ENCODE measurements around the gene SUN3.
A peak's percentile ranks its signal among the peaks of the same experiment; 100 is the strongest.

The SUN3 gene

DNA sequence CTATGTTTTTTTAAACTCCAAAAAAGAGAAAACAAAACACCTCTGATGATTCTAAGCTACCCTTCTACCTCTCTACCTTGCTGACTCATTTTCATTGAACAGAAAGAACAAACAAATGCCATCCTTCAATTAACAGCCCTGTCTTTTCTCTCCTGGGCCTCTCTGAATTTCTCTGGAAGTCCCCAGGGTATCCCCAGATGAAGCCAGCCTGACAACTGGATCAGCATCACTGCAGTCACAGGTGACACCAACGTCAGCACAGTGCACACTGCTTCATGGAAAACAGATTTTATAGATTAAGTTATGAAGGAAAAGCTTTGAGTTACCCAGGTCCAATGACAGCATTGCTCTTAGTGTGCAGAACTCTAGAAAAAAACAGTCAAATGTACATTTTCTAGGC is 55.2 kb downstream of the SUN3 start:
- no peak for DNase-seq

DNA sequence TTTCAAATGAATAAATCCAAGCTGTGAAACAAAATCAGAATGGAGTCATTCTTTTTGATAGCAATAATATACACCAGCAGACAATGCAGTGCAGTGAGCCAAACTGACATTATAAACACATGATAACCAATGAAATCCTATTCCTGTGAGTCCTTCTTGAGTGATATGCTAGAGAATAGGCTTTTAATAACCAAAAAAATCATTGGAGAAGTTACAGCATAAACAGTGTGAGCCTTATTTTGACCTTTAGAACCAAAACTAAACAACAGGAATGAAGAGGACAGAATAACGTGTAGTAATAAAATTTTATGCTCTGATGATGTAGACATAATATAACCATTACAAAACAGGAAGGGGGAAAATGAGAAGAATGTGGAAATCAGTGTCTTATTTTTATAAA is 58.1 kb downstream of the SUN3 start:
- no peak for DNase-seq

DNA sequence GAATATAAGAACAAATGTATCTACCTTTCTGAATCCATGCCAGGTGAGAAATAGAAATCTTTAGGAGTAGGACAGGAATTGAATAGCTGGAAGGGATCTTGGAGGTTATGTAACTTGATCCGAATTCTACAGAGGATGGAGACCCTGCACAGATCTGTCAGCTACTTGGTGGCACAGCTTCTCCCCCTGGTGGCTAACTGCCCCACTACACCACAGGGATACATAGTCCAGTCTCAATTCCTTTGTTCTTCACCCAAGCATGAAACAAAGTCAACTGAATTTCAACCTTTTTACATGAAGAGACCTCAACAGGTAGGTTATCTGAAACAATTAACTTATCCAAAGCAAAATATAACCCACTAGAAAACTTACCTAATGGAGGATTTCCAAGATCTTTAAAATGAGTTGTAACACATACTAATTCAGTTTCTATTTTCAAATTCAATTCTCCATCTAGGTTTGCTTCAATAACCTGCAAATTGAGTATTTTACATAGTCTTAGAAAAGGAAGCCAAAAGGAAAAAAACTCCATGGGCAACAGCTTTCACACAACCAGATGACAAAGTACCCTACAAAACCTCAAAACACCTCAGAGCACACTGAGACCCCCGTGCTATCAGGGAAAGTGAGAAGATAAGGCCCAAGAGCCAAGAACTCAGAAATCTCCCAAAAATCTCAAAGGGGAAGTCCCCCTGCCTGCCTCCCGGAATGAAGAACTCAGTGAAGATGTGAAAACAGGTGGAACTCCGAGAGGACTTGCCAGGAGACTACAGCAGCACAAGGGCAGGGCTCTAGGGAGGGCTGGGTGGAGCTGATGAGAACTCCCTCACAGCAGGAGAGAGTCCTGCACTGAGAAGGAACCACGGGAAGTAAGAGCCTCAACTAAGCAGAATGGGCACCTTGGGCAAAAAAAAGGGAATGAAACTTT is 59.8 kb downstream of the SUN3 start:
- DNase-seq = peak; percentile 38 to 59

DNA sequence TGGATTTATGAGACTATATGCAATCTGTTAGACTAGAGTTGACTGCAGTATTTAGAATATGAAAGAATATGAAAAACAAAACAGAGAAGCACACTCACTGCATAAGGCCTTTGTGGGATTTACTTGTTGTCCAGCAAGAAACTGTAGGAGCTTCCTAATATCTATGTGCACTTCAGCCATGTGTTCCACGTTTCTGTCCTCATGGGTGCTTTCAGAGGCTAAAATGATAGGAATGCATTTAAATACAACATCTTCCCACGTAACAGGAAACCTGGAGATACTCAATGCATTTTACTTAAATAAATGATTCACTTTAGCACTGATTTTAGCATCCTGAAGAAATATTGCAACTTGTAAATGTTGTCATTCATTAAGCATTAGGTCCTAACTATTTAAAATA is 61.2 kb downstream of the SUN3 start:
- no peak for DNase-seq

DNA sequence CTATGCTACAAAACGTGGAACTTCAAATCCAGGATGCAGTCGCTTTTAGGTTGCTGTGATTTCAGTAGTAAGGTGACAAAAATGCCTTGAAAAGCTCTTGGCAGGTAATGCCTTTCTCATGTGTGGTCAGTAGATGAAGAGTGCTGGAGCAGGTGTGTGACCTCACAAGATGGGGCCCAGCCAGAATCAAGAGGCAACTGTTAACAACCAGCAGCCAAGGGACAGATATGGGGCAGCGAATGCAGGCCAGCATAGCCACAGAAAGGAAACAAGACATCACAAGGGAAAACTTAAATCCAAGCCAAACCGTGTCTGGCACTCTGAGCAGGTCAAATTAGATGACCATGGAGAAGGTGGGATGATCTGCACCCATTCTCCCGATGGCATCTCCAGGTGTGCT is 61.8 kb downstream of the SUN3 start:
- DNase-seq = no peak

DNA sequence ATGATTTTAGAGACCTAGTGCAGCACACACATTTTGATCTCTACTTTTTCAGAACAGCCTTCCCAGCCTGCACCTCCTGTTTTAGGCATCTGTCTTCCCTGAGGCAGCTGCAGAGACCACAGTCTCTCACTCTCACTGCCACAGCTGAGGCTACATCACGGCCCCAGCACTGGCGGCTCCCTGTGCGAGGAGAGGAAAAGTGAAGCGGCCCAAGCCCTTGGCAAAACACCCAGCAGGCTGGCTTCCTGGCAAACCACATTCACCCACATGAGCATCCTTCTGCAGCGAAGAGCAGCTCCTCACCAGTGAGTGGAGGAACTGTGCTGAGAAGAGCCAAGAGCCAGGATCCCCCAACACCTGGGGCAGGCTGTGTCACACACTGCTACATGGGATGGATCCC is 63.5 kb downstream of the SUN3 start:
- no peak for DNase-seq

DNA sequence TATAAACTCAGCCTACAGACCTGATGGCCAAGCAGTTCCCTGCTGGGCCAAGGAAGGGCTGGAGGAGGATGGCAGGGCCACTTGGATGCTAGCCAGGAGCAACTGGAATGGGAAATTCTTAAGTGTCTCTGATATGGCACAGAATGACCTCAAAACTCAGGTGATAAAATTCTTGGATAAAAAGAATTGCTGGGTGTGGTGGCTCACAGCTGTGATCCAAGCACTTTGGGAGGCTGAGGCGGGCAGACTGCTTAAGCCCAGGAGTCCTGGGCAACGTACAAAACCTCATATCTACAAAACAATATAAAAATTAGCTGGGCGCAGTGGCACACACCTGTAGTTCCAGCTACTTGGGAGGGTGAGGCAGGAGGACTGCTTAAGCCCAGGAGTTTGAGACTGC is 66.6 kb downstream of the SUN3 start:
- DNase-seq = no peak

DNA sequence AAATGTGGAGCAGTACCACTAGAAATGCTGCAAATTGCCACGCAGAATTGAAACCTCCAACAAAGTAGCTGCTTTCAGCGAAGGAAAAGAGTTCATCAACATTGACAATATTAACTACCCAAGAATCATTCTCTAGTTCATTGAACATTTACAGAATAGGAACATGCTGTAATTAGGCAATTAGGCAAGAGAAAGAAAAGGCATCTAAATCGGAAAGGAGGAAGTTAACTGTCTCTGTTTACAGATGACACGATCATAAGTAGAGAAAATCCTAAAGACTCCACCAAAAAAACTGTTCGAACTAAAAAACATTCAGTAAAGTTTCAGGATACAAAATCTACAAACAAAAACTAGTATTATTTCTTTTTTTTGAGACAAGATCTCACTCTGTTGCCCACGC is 71.8 kb downstream of the SUN3 start:
- DNase-seq = no peak

DNA sequence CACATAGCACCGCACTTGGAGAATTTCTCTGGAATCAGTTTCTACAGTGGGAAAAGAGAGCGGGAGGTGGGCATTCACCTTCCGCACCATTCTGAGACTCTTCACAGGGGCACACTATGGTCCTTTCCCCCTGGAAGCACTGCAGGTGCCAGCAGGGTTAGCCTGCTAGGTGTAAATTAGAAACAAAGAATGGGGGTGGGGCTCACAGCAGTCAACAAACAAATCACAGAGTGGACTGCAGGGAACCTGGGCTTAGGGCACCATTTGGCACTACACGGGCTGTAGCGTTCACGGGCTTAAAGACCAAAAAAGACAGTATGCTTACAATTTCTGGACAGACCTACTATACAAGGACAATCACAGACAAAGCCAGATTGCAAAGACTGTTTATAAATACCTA is 72.7 kb downstream of the SUN3 start:
- no peak for DNase-seq

DNA sequence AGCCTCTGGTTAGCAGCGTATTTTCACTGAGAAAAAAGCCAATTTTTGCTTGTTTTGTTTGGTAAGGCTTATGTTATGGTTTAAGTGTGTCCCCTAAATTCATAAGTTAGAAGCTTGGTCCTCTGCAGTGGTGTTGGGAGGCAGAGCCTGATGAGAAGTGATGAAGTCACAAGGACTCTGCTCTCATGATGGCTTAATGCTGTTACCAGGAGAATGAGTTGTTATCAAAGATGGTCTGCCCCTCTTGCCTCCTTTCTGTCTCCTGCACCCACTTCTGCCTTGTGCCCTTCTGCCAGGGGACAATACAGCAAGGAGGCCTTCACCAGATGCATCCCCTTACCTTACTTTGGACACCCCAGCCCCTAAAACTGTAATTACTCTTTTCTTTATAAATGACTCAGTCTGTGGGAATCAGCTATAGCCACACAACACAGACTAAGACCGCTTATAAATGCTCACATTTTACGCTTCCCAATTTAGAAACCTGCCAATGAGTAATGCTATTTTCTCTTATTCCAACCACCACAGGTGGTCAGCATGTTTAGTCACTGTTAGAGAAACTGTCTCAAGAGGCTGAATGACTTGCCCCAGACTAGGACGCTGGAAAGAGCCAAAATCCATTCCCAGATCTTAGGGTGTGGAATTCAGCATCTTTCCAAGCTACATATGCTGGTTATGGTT is 74.5 kb downstream of the SUN3 start:
- DNase-seq = no peak

DNA sequence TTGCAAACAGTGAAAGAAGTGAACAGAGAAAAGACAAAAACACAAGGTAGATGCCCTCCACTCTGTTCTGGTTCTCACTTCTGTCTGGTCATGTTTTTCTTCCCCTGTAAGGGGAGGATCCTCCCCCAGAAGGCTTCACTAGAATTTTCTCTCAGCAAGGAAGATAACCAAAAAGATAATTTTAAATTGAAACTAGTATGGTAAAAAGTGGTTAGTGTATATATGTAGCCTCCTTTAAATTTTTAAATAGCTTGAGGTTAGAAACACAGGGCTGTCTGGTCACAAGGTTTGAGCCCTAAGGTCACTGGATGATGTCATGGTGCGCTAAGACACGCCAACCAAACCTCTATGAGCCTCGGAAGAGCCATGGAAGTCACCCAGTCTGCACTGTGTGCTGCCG is 75.1 kb downstream of the SUN3 start:
- no peak for DNase-seq

DNA sequence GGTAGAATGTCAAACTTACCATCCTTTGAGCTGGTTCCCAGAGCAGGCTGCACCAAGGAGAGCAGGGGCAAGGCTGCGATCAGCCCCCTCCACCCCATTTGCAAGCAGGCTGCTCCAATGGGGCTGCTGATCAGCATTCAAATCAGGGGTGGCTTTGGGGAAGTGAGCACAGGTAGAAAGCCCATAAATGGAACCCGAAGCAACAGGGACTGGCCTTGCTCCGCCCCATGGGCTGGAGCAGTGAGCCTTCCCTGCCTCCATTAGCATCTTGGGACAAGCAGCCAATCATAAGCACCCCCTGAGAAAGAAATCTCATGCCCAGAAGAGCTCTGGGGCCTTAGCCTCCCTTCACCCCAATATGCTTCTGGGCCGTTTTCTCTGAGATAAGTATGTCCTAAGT is 76.7 kb downstream of the SUN3 start:
- DNase-seq = no peak

DNA sequence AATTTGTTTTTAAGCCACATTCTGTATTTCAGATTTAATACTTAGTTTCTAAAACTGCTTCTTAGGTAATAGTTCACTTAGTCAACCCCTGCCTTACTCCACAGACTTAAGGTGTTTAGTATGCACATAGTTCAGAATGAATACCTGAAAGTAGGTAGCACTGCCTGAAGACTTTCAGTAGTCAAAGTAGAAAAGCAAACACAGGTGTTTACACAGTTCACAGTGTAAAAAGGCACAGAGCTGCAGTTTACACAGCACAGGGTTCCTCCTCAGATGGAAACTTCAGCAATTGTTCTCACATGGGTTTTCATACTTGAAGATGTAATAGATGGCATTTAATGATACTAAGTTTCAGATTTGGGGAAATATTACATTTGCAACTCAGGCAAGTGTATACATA is 77.5 kb downstream of the SUN3 start:
- no peak for DNase-seq

DNA sequence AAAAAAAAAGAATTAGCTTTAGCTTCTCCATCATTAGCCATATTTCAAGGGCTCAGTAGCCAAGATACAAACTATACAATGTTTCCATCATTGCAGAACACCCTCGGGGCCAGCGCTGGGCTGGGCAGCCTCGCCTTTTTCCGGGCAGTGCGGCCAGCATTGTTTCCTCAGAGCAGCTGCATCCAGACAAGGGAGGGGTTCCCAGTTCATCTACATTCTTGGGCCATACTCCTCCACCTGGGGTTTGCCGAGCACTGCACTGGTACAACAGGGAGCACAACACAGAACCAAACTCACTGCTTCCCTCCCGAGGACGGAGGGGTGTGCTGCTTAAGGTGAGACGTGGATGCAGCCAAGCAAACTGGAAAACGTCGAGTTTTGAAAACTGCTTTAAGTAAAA is 78.2 kb downstream of the SUN3 start:
- DNase-seq = no peak

DNA sequence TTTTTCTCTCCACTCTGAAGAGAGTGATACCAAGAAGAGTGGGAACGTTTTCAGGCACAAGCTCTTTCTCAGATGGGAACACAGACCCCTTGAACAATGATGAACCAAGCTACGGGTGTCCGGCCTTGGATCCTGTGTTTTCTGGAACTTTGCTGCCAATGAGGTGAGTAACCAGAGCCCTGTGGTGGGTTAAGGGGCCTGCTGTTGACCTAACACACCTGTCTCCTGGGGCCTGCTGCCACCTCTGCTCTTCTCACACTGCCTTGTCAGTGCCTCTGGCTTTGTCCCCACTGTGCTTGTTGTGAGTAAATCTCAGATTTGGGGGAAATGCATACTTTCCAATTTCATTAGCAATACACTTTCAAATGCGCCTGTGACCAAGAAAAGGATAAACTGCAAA is 79.2 kb downstream of the SUN3 start:
- no peak for DNase-seq

DNA sequence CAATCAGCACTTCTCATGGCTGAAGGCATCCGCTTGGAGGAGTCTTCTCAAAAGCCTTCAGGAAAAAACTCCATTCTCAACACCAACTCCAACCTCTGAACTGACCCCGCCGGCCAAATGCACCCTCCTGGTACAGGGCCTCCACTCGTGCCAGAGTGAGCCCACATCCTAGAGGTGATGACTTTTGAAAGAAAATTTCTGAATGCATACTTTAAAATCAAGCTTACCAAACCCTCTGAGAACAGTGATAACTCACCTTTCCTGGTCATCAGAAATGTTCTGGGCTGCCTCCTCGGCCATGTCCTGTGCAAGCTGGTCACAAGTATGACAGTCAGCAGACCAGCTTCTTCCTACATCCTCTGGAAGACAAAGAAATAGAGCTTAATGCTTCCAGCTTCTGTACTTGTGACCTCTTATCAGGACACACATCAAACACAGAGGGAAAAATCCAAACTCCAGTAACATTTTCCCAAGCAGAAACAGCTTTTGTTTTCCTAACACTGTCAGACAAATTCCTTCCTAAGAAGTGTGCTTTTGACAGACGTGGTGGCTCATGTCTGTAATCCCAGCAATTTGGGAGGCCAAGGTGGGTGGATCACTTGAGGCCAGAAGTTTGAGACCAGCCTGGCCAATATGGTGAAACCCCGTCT is 80.6 kb downstream of the SUN3 start, which contains the start of gene PKD1L1:
Gene PKD1L1 (minus strand): TSS at position 326 of the 650 bp plus-strand sequence. CDS start 26 bp downstream, at position 300.
- DNase-seq = no peak

DNA sequence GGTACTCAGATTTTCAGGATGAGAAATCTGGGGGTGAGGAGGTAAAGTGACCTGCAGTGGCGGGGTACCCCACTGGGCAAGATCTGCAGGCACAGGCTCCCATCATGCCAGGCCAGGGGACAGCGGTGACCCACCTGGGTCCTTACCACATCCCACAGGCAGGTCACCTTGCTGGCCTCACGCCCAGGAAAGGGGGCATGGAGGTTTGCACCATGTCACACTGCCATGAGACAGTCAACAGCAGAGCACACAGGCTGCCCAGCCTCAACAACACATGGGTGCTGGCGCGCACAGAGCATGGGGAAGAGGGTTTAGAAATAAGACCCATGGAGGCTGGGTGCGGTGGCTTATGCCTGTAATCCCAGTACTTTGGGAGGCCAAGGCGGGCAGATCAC is 81.6 kb downstream of the SUN3 start:
- DNase-seq = no peak

DNA sequence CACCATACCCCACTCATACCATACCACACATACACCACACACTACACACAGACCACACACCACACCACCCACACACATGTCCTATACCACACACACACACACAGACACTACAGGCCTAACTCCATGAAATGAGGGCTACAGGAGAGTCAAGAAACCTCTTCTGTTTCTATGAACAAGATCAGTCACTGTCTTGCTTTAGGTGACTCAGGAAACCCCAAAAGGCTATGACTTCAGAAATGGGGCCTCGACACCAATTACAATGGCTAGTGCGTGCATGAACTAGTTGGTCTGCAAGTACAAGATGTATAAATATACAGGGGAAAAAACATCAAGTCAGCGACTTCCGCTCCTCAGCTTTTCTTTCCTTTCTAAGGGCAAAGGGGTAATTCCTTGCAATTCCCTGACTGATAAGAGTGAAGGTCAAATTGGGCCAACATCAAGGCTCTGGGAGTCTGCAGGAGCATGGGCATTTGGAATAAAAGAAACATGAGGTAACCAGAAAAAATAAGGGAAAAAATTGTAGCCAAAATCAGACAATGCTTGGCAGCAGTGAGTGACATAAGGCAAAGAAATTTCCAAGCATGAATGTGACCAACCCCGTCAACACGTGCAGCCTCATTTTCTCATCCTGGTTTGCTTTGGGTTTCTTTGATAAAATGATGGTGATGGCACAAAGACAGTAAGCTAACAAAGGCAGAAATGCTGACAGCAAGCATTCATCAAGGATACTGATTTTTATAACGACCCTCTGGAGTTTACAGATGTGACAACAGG is 82.1 kb downstream of the SUN3 start:
- no peak for DNase-seq

DNA sequence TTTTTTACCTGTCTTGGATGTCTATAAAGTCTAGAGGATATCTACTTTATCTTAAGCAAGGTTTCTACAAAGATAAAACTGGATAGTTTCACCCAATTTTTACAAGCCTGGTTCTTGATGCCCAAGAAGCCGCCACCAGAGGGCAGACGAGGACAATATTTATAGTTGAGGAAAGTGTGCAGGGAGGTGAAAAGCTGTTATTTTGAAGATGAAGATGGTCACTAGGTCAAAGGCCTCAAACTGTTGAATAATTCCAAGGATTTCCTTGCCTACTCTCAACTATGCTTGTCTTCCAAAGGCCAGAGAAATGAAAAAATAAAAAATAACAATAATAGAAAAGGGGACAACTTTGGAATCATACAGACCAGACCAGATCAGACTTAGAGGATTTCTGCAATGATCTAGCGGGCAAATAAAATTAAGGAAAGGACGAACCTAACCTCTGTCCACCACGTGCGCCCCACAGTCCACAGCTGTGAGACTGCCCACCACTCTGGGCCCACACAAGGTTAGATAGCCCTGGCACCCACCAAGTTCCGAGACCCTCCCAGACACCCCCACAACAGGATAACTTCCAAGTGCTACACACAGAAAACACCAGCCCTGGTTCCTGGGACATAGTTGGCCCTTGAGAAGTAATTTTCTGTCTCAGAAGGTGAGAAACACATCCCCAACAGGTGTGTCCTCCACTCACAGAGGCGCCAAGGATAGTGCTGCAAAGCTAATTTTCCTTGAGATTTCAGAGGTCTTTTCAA is 83.5 kb downstream of the SUN3 start:
- DNase-seq = peak; percentile 66 to 71

DNA sequence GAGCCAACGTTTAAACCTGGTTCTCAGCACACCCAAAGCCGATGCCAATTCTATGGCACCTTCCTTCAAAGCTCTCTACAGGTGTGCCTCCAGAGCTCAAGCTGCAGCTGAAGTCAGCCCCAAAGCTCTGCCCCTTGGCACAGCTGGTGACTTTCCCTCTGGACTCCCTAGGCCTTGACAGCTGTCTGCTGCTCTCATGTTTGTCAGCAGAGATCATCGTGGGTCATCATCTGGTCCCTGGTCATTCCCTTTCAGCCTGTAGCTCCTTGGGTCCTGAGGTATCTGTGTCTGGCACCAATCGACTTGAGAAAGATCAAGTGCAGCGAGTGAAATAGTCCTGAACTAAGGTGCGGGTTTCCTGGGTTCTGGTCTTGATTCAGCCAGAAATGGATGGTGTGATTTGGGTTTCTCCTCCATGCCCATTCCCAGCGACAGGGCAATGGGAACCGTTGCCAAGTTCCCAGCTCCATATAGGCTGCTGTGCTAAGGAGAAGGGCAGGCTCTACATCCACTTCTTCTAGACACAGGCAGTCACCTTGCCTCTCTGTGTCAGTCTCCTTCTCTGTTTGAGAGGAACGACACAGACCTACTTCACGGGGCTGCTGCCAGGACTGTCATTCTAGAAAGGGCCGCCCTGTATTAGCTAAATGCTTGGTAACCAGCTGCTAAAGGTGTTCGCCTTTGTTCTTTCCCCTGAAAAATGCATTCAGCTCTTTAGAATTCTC is 84.2 kb downstream of the SUN3 start:
- DNase-seq = no peak

DNA sequence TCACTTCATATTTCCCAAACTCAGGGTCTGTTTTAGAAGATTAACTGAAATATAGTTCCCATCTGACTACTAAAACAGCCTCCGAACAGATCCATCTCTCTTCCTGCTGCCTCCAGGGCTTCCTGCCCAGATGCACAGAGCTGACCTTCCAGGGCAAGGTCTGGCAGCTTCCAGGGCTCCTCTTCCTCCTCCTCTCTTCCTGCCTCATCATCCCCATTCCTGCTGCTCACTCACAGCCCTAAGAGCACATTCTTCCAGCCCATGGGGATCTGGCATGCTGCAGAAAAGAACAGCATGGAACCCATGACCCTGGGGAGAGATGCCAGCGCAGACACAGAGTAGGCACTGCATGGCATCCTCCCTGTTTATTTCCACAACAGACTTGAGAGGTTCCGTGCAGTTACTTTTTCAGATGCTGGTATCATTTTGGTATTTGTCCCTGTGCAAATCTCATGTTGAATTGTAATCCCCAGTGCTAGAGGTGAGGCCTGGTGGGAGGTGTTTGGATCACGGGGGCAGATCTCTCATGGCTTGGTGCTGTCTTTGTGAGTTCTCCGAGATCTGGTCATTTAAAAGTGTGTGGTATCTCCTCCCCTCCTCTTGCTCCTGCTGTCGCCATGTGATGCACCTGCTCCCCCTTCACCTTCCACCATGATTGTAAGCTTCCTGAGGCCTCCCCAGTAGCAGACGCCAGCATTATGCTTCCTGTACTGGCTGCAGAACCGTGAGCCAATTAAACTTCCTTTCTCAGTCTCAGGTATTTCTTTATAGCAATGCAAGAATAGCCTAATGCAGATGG is 85.0 kb downstream of the SUN3 start:
- DNase-seq = no peak
